Upper lobe of left lung (tissue), 4 donors: ENCODE measurements around the gene ZNF416.

Source experiments
- CTCF ChIP-seq, 6 experiments: fragments of 450-650 bp in 4 of 6; fragments of 200-600 bp in 2 of 6; sonication (generic) in 2 of 6; IDR thresholded peaks; one replicate each; pipeline ENCODE4 v1.5.1; 2016 to 2019; ENCODE audit warnings: antibody characterized with exemption in 6 of 6
- EP300 ChIP-seq, 4 donors: sonication (generic); formaldehyde crosslinking; IDR thresholded peaks; one replicate each; pipeline ENCODE4 v1.5.1; 2017; ENCODE audit warnings: antibody characterized with exemption in 4 of 4, control low read depth in 2 of 4
- POLR2A ChIP-seq, 4 donors: fragments of 450-650 bp; IDR thresholded peaks; one replicate each; pipeline ENCODE4 v1.5.1; 2016 to 2017; ENCODE audit warnings: antibody characterized with exemption in 4 of 4, mild to moderate bottlenecking in 2 of 4
- POLR2AphosphoS5 ChIP-seq, 2 donors: sonication (generic); formaldehyde crosslinking; IDR thresholded peaks; one replicate each; pipeline ENCODE4 v1.5.1; 2017; ENCODE audit warnings: antibody characterized with exemption in 2 of 2

- TF ChIP-seq EP300 (IDR thresholded peaks at IDR 0.05) (no peak), CTCF (IDR thresholded peaks at IDR 0.05) (peak in 2 of 6 experiments; percentile 20 to 34), POLR2A (IDR thresholded peaks at IDR 0.05) (peak in 1 of 4 donors; percentile 53), POLR2AphosphoS5 (IDR thresholded peaks at IDR 0.05) (peak; percentile 66 to 70)
Measured at GRCh38 chr19:57578487-57579205, at the start of gene ZNF416.
